Loucy (cell line): Measurements from ENCODE around the gene TMEM231.

Source experiments
- CTCF ChIP-seq: fragments of 200-600 bp; sonication (generic); conservative IDR thresholded peaks from 2 replicates; pipeline ENCODE4 v1.5.1; 2014; ENCODE audit warnings: mild to moderate bottlenecking, antibody characterized with exemption, low read length
- EZH2phosphoT487 ChIP-seq: fragments of 200-600 bp; IDR thresholded peaks from 2 replicates; pipeline ENCODE4 v1.6.1; 2018; ENCODE audit warnings: antibody characterized with exemption, mild to moderate bottlenecking, moderate library complexity, borderline replicate concordance

- no peak for TF ChIP-seq CTCF
- TF ChIP-seq EZH2phosphoT487, result no peak
Measured at GRCh38 chr16:75535211-75535843, 20.7 kb downstream of the TMEM231 start.
